ENCODE measurements around the gene AGPS.

DNA sequence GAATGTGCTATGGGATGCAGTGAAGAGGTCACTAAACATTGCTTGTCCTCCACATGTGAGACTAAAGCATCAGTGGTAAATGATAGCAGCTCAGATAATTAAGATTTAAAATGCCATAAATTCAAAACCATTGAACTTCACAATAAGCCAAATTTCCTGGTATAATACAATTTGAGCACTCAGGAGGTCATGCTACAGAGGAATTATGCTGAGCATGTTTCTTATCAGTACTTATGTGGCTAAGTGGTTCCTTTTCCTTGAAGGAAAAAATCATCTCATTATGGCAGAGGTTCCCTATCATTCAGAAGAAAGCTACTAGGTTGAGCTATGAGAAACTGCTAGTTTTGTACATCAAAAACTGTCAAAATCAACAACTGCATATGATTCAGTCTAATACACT is 156.6 kb downstream of the AGPS start:
- TF ChIP-seq, protein P1, sequence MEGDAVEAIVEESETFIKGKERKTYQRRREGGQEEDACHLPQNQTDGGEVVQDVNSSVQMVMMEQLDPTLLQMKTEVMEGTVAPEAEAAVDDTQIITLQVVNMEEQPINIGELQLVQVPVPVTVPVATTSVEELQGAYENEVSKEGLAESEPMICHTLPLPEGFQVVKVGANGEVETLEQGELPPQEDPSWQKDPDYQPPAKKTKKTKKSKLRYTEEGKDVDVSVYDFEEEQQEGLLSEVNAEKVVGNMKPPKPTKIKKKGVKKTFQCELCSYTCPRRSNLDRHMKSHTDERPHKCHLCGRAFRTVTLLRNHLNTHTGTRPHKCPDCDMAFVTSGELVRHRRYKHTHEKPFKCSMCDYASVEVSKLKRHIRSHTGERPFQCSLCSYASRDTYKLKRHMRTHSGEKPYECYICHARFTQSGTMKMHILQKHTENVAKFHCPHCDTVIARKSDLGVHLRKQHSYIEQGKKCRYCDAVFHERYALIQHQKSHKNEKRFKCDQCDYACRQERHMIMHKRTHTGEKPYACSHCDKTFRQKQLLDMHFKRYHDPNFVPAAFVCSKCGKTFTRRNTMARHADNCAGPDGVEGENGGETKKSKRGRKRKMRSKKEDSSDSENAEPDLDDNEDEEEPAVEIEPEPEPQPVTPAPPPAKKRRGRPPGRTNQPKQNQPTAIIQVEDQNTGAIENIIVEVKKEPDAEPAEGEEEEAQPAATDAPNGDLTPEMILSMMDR (IDR thresholded peaks at IDR 0.05), result no peak
- TF ChIP-seq POLR2AphosphoS5 (IDR thresholded peaks at IDR 0.05), result no peak
